MM.1S (cell line): ENCODE measurements around the gene NT5C3A.

Experiments
- CTCF ChIP-seq: fragments of 300-600 bp; sonication (generic); IDR thresholded peaks from 2 replicates; pipeline ENCODE4 v1.5.1; 2016; ENCODE audit warnings: antibody characterized with exemption, low read length, mixed read lengths
- EZH2 ChIP-seq: fragments of 300-600 bp; sonication (generic); optimal IDR thresholded peaks from 2 replicates; pipeline ENCODE3; 2017; ENCODE audit warnings: low read depth, mild to moderate bottlenecking, antibody characterized with exemption, low read length, mixed read lengths
- EZH2phosphoT487 ChIP-seq: fragments of 300-600 bp; sonication (generic); IDR thresholded peaks from 2 replicates; pipeline ENCODE4 v1.6.1; 2018; ENCODE audit warnings: antibody characterized with exemption, low read length

- TF ChIP-seq CTCF, result no peak
- no peak for TF ChIP-seq EZH2phosphoT487
- TF ChIP-seq EZH2, result no peak
Observed at GRCh38 chr7:33055158-33055557, 7.4 kb downstream of the NT5C3A start.
